B cell (primary cell): Measurements from ENCODE around the gene RABL6. TPM values are rescaled to one million over a fixed set of nuclear protein-coding genes. Genes with fewer than 3 reads are reported as not detected.
"Not testable (repeated sequence)": the region's sequence is repeated elsewhere in the genome, so short reads cannot be mapped to it uniquely, and the experiment has no call there.

ENCODE experiments used
- ATAC-seq: fragments of 200-7000 bp; cut with Tn5 transposase; one replicate; pipeline ENCODE4 v1.10.0; 2021; ENCODE audit warnings: low read depth, mild to moderate bottlenecking, moderate number of reproducible peaks, moderate library complexity
- CTCF ChIA-PET: fragments of 350-600 bp; sonication (Branson Sonifier 250); formaldehyde crosslinking; loops from one replicate; lab custom pipeline; 2021; ENCODE audit warnings: antibody characterized with exemption, inconsistent platforms; lab: Charles Lee
- POLR2A ChIA-PET: fragments of 350-600 bp; sonication (Branson Sonifier 250); formaldehyde crosslinking; loops from one replicate; lab custom pipeline; 2021; ENCODE audit warnings: antibody characterized with exemption; lab: Charles Lee
- DNase-seq: peaks from one replicate; pipeline ENCODE4 v3.0.0; 2013
- H2AFZ ChIP-seq: 2 replicates; pipeline ENCODE4 v1.6.1; 2012; ENCODE audit warnings: mild to moderate bottlenecking, low read depth, low read length; ENCODE audit not compliant: insufficient read depth, poor library complexity, severe bottlenecking
- H3K27ac ChIP-seq, 2 donors: 1 replicate in 1 of 2; 2 replicates in 1 of 2; pipeline ENCODE4 v1.5.1; 2012 to 2013; ENCODE audit warnings: low read length in 2 of 2, mild to moderate bottlenecking in 2 of 2, moderate library complexity in 1 of 2
- H3K27me3 ChIP-seq, 4 experiments: fragments of 200-600 bp in 1 of 4; sonication (generic) in 1 of 4; replicated peaks in 1 of 4; 1 replicate in 2 of 4; 2 replicates in 2 of 4; pipeline versions ENCODE4 v1.6.1 to v1.7.0; 2013 to 2016; ENCODE audit warnings: low read length in 3 of 4, mild to moderate bottlenecking in 2 of 4, mixed read lengths in 1 of 4, moderate library complexity in 1 of 4; ENCODE audit not compliant: insufficient read depth in 4 of 4, control insufficient read depth in 3 of 4; ENCODE audit errors: control extremely low read depth in 1 of 4
- H3K36me3 ChIP-seq, 2 experiments: replicated peaks in 1 of 2; 1 replicate in 1 of 2; 2 replicates in 1 of 2; pipeline versions ENCODE4 v1.6.1 to v1.7.1; 2013; ENCODE audit warnings: low read length in 1 of 2; ENCODE audit not compliant: insufficient read depth in 2 of 2, control insufficient read depth in 1 of 2; ENCODE audit errors: control extremely low read depth in 1 of 2, extremely low read depth in 1 of 2
- H3K4me1 ChIP-seq, 2 donors: fragments of 200-600 bp in 1 of 2; sonication (generic) in 1 of 2; 1 replicate in 1 of 2; 2 replicates in 1 of 2; pipeline versions ENCODE4 v1.5.1 to v1.6.1; 2013 to 2017; ENCODE audit warnings: low read length in 2 of 2; ENCODE audit not compliant: control insufficient read depth in 2 of 2, insufficient read depth in 2 of 2
- H3K4me2 ChIP-seq: replicated peaks from 2 replicates; pipeline ENCODE3; 2012; ENCODE audit warnings: mild to moderate bottlenecking, low read depth, low read length; ENCODE audit not compliant: poor library complexity, severe bottlenecking
- H3K4me3 ChIP-seq, 5 experiments: fragments of 200-600 bp in 1 of 5; sonication (generic) in 1 of 5; 1 replicate in 3 of 5; 2 replicates in 2 of 5; pipeline versions ENCODE4 v1.5.1 to v1.7.0; 2011 to 2016; ENCODE audit warnings: low read length in 4 of 5, mild to moderate bottlenecking in 4 of 5, low read depth in 2 of 5, control low read depth in 1 of 5, moderate library complexity in 1 of 5; ENCODE audit not compliant: insufficient read depth in 1 of 5; ENCODE audit errors: control extremely low read depth in 1 of 5, extremely low read depth in 1 of 5
- H3K79me2 ChIP-seq: fragments of 200-600 bp; sonication (generic); one replicate; pipeline ENCODE4 v1.6.0; 2016; ENCODE audit warnings: low read length; ENCODE audit not compliant: control insufficient read depth, insufficient read depth
- H3K9ac ChIP-seq: fragments of 200-600 bp; sonication (generic); 2 replicates; pipeline ENCODE4 v1.6.1; 2017; ENCODE audit warnings: mild to moderate bottlenecking, low read length, moderate library complexity
- H3K9me3 ChIP-seq, 3 donors: one replicate each; pipeline versions ENCODE4 v1.6.1 to v1.7.1; 2013; ENCODE audit warnings: low read length in 2 of 3; ENCODE audit not compliant: control insufficient read depth in 2 of 3, insufficient read depth in 1 of 3; ENCODE audit errors: control extremely low read depth in 1 of 3
- H4K20me1 ChIP-seq: 2 replicates; pipeline ENCODE4 v1.6.0; 2012; ENCODE audit warnings: mild to moderate bottlenecking, low read length; ENCODE audit not compliant: insufficient read depth, control insufficient read depth, poor library complexity, severe bottlenecking
- H3K27ac Mint-ChIP-seq: one replicate; pipeline ENCODE4 v1.8.0; 2021; ENCODE audit warnings: mixed read lengths
- H3K27me3 Mint-ChIP-seq: one replicate; pipeline ENCODE4 v1.8.0; 2021; ENCODE audit warnings: mixed read lengths
- H3K4me1 Mint-ChIP-seq: one replicate; pipeline ENCODE4 v1.8.0; 2021; ENCODE audit warnings: mixed read lengths
- H3K4me3 Mint-ChIP-seq: one replicate; pipeline ENCODE4 v1.8.0; 2021; ENCODE audit warnings: mixed read lengths
- H3K9me3 Mint-ChIP-seq: one replicate; pipeline ENCODE4 v1.8.0; 2022; ENCODE audit warnings: mixed read lengths; ENCODE audit not compliant: insufficient read depth
- EZH2 ChIP-seq: IDR thresholded peaks from 2 replicates; pipeline ENCODE4 v1.6.1; 2012; ENCODE audit warnings: borderline replicate concordance, low read depth, mild to moderate bottlenecking, moderate library complexity, low read length; ENCODE audit not compliant: insufficient read depth, poor library complexity, severe bottlenecking
- WGBS: methylation state at CpG from one replicate; pipeline ENCODE4 v1.1.5; 2013; ENCODE audit warnings: missing lambda C conversion rate; ENCODE audit not compliant: insufficient coverage; 5-methylcytosine and 5-hydroxymethylcytosine counted together
- intact Hi-C: fragments of 100-400 bp; cut with micrococcal nuclease; formaldehyde crosslinking; loops from one replicate; pipeline ENCODE4 v1.10.0; 2022
- polyA plus RNA-seq: library from polyadenylated mRNA; depleted of rRNA; stranded (reverse); fragments of >200 nt; gene quantifications from 2 replicates; pipeline ENCODE4 v1.2.3, GENCODE V29; 2012
- total RNA-seq, 2 donors: library from RNA; stranded (reverse); fragments of 120-200 nt in 1 of 2; gene quantifications; 1 replicate in 1 of 2; 2 replicates in 1 of 2; pipeline versions ENCODE4 v1.2.3 to v1.2.4, GENCODE V29; 2013 to 2022
- TF ChIP-seq, protein P1 (sequence below): fragments of 200-600 bp; IDR thresholded peaks from one replicate; pipeline ENCODE4 v1.8.0; 2022; ENCODE audit warnings: antibody characterized with exemption, mild to moderate bottlenecking

RABL6 gene
- total and polyA plus RNA-seq, 2 donors (not counting 1 experiment from before 2014, with no cell fraction given) = 33.6 to 70.5 TPM

DNA sequence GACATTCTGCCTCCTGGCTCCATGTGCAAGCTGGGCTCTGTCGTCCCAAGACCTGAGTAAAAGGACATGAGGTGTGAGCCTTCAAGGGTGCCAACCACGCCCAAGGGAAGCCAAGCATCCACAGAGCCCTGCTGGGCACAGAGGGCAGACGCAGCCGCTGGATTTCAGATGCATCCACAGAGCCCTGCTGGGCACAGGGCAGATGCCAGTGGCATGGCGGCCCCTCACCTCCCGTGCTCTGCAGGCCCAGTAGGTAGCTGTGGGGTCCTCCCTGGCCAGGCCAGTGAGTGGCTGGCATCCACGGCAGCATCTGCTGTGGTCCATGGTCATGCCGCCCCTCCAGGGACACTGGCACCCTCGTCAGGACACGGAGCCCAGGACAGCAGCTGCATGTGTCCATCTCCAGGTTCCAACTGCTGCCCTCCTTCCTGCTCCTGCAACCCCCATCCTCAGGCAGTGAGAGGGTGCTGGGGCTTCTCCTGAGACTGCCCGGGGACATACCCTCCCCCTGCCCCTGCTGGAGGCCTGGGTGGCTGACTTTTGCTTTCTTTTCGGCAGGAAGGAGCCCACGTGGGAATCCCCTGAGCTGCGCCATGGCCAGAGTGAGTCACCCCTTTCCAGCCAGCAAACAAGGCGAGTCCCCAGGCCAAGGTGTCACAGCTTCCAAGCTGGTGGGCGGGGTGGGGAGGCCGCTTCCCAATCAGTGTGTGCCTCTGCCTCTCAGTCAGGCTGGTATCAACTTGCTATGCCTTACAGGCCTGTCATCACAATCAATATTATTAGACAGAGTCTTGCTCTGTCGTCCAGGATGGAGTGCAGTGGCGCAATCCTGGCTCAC lies 74.6 kb downstream of the RABL6 start:
- peak overlapping the region; percentile 87 for H3K4me2 ChIP-seq
- H3K4me1 ChIP-seq = peaks cover 26 to 34% of the 10 kb centered on the region in 2 donors
- Mint-ChIP-seq H3K4me3 (peak overlapping the region; percentile 84), H3K27me3 (no peaks in the 10 kb centered on the region), H3K27ac (peak overlapping the region; percentile 85), H3K4me1 (peaks cover 23% of the 10 kb centered on the region), H3K9me3 (no peaks in the 10 kb centered on the region)
- peaks cover 30% of the 10 kb centered on the region for H3K79me2 ChIP-seq
- peak overlapping the region; percentile 78 for H2AFZ ChIP-seq
- no peaks in the 10 kb centered on the region for H3K27me3 ChIP-seq
- intact Hi-C loops = loop anchor here (1.0 to 10.0 kb wide), 5 partner anchors 16 to 322 kb away; partner anchors contain the start of genes EDF1, FBXW5, NDOR1 and PHPT1
- peak; percentile 23 for ATAC-seq
- peaks cover 8% of the 10 kb centered on the region for H4K20me1 ChIP-seq
- 38% methylated on average over 18 of the region's 19 CpGs for WGBS
- H3K9ac ChIP-seq = peak overlapping the region; percentile 66
- ChIA-PET POLR2A (interaction anchor here (0.6 to 1.1 kb wide), 4 partner anchors 15 to 85 kb away, joined by 4 to 11 read pairs (median 6); no protein-coding TSS in a partner anchor), CTCF (interaction anchor here (0.7 to 1.7 kb wide), 5 partner anchors 16 to 182 kb away, joined by 3 to 11 read pairs (median 3); partner anchors contain the start of genes AJM1 and FBXW5)
- no peaks in the 10 kb centered on the region for H3K36me3 ChIP-seq
- TF ChIP-seq, protein P1, sequence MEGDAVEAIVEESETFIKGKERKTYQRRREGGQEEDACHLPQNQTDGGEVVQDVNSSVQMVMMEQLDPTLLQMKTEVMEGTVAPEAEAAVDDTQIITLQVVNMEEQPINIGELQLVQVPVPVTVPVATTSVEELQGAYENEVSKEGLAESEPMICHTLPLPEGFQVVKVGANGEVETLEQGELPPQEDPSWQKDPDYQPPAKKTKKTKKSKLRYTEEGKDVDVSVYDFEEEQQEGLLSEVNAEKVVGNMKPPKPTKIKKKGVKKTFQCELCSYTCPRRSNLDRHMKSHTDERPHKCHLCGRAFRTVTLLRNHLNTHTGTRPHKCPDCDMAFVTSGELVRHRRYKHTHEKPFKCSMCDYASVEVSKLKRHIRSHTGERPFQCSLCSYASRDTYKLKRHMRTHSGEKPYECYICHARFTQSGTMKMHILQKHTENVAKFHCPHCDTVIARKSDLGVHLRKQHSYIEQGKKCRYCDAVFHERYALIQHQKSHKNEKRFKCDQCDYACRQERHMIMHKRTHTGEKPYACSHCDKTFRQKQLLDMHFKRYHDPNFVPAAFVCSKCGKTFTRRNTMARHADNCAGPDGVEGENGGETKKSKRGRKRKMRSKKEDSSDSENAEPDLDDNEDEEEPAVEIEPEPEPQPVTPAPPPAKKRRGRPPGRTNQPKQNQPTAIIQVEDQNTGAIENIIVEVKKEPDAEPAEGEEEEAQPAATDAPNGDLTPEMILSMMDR = no peak
- no peak for TF ChIP-seq EZH2
- DNase-seq = peak; percentile 82
- H3K4me3 ChIP-seq = peak overlapping the region in 4 of 5 experiments; percentile 44 to 60 (median 56)
- H3K9me3 ChIP-seq = no peaks in the 10 kb centered on the region
- H3K27ac ChIP-seq = peak overlapping the region; percentile 72 to 75

DNA sequence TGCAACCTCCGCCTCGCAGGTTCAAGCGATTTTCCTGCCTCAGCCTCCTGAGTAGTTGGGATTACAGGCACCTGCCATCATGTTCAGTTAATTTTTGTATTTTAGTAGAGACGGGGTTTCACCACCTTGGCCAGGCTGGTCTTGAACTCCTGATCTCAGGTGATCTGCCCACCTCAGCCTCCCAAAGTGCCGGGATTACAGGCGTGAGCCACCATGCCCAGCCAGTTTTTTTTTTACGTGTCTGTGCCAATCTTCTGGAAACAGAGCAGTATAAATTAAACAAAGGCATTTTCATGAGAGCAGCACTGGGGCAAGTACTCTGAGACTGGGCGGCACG lies 75.2 kb downstream of the RABL6 start:
- H3K9me3 Mint-ChIP-seq, H3K27me3 ChIP-seq, ATAC-seq, H3K36me3 ChIP-seq, DNase-seq, H3K9me3 ChIP-seq, H3K27me3 Mint-ChIP-seq: not testable (repeated sequence)
- ChIA-PET POLR2A (interaction anchor here (0.7 kb wide), 1 partner anchor 520 kb away, joined by 5 read pairs; no protein-coding TSS in a partner anchor), CTCF (interaction anchor here (0.8 to 1.7 kb wide), 3 partner anchors 39 to 181 kb away, joined by 3 to 11 read pairs (median 3); partner anchors contain the start of genes AJM1 and FBXW5)
- Mint-ChIP-seq H3K4me1 (peaks cover 27% of the 10 kb centered on the region), H3K27ac (peak overlapping the region; percentile 85), H3K4me3 (peak overlapping the region; percentile 84)
- peaks cover 36% of the 10 kb centered on the region for H3K79me2 ChIP-seq
- peaks cover 14% of the 10 kb centered on the region for H4K20me1 ChIP-seq
- intact Hi-C loops = loop anchor here (1.0 to 10.0 kb wide), 5 partner anchors 17 to 322 kb away; partner anchors contain the start of genes EDF1, FBXW5, NDOR1 and PHPT1
- H3K9ac ChIP-seq = peak overlapping the region; percentile 66
- peak overlapping the region in 1 of 5 experiments; percentile 56 for H3K4me3 ChIP-seq
- peaks cover 28 to 36% of the 10 kb centered on the region in 2 donors for H3K4me1 ChIP-seq
- WGBS = 89% methylated on average over 8 of the region's 9 CpGs
- H3K27ac ChIP-seq = peak overlapping the region; percentile 72 to 75
- H2AFZ ChIP-seq = peak overlapping the region; percentile 78
- H3K4me2 ChIP-seq = peak overlapping the region; percentile 87

DNA sequence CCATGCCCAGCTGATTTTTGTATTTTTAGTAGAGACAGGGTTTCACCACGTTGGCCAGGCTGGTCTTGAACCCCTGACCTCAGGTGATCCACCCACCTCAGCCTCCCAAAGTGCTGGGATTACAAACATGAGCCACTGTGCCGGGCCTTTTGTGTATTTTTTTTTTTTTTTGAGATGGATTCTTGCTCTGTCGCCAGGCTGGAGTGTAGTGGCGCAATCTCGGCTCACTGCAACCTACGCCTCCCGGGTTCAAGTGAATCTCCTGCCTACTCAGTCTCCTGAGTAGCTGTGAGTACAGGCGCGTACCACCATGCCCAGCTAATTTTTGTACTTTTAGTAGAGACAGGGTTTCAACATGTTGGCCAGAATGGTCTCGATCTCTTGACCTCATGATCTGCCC lies 75.9 kb downstream of the RABL6 start:
- H3K9me3 Mint-ChIP-seq, H3K4me3 ChIP-seq, H3K9me3 ChIP-seq, CTCF ChIA-PET, ATAC-seq, H2AFZ ChIP-seq, H3K27me3 ChIP-seq, H3K9ac ChIP-seq, H3K36me3 ChIP-seq, H3K27ac ChIP-seq, DNase-seq, H3K27me3 Mint-ChIP-seq, H3K4me2 ChIP-seq: not testable (repeated sequence)
- peaks cover 34% of the 10 kb centered on the region for H3K4me1 Mint-ChIP-seq
- H3K27ac Mint-ChIP-seq = peak overlapping the region; percentile 85
- Histone ChIP-seq H4K20me1 (peaks cover 21% of the 10 kb centered on the region), H3K4me1 (peaks cover 28 to 36% of the 10 kb centered on the region in 2 donors), H3K79me2 (peaks cover 43% of the 10 kb centered on the region)
- intact Hi-C loops = loop anchor here (10.0 kb wide), 1 partner anchor 321 kb away; the partner anchor contains the start of genes NDOR1, TMEM203 and TPRN
- POLR2A ChIA-PET = interaction anchor here (0.7 to 4.7 kb wide), 3 partner anchors 18 to 520 kb away, joined by 4 to 23 read pairs (median 5); partner anchors contain the start of gene EDF1
- H3K4me3 Mint-ChIP-seq = peak overlapping the region; percentile 84
- 98% methylated on average over 9 of the region's 10 CpGs for WGBS
